BJ (cell line): Measurements from ENCODE around the gene IL10. TPM values are rescaled to one million over a fixed set of nuclear protein-coding genes. Genes with fewer than 3 reads are reported as not detected.
"Not testable (repeated sequence)": the region's sequence is repeated elsewhere in the genome, so short reads cannot be mapped to it uniquely, and the experiment has no call there.

Experiments used
- CTCF ChIA-PET: fragments of 350-600 bp; formaldehyde crosslinking; extraction: SDS; loops from one replicate; lab custom pipeline; 2021; ENCODE audit warnings: antibody characterized with exemption, inconsistent platforms; lab: Yijun Ruan, JAX
- POLR2A ChIA-PET: fragments of 300-600 bp; sonication (Branson Sonifier 250); formaldehyde crosslinking; extraction: SDS; loops from one replicate; lab custom pipeline; 2021; ENCODE audit warnings: antibody characterized with exemption; lab: Charles Lee
- DNase-seq: peaks from one replicate; pipeline ENCODE4 v3.0.0-alpha.2; 2011; ENCODE audit warnings: low read depth
- H3K27me3 ChIP-seq: 2 replicates; pipeline ENCODE4 v1.6.0; 2011; ENCODE audit warnings: low read length; ENCODE audit not compliant: control insufficient read depth, insufficient read depth
- H3K36me3 ChIP-seq: 2 replicates; pipeline ENCODE4 v1.5.1; 2011; ENCODE audit warnings: low read length; ENCODE audit not compliant: control insufficient read depth, insufficient read depth
- H3K4me3 ChIP-seq: 2 replicates; pipeline ENCODE4 v1.5.1; 2011; ENCODE audit warnings: low read depth, mild to moderate bottlenecking, control low read depth, low read length
- CTCF ChIP-seq: IDR thresholded peaks from 2 replicates; pipeline ENCODE4 v1.5.1; 2011; ENCODE audit warnings: low read depth, mild to moderate bottlenecking, control low read depth, inconsistent platforms, low read length, moderate library complexity; ENCODE audit not compliant: insufficient read depth
- polyA plus RNA-seq: library from polyadenylated mRNA; depleted of rRNA; stranded (reverse); fragments of >200 nt; gene quantifications from 2 replicates; pipeline ENCODE4 v1.2.3, GENCODE V29; 2011

IL10 gene
- polyA plus RNA-seq, 1 experiment, result not detected

- POLR2A ChIA-PET, result no interaction called here
- no peak overlapping the region for H3K4me3 ChIP-seq
- no peak for TF ChIP-seq CTCF
- no peaks in the 10 kb centered on the region for H3K36me3 ChIP-seq
- DNase-seq, result no peak
- H3K27me3 ChIP-seq, result no peaks in the 10 kb centered on the region; the same call in none of the 2 replicates
- CTCF ChIA-PET, result no interaction called here
Observed at GRCh38 chr1:206782448-206782847, 10.2 kb upstream of the IL10 start.

GRCh38 chr1:206779638-206780037 is 7.3 kb upstream of the IL10 start:
- DNase-seq, result no peak
- no peak for TF ChIP-seq CTCF
- CTCF ChIA-PET, result interaction anchor here (1.3 kb wide), 1 partner anchor 8 kb away, joined by 3 read pairs; no protein-coding TSS in a partner anchor
- Histone ChIP-seq H3K36me3 (no peaks in the 10 kb centered on the region), H3K4me3 (no peak overlapping the region), H3K27me3 (peaks cover 3% of the 10 kb centered on the region)
- POLR2A ChIA-PET, result no interaction called here

- POLR2A ChIA-PET, DNase-seq, H3K27me3 ChIP-seq, H3K4me3 ChIP-seq, H3K36me3 ChIP-seq: not testable (repeated sequence)
- CTCF ChIA-PET, result interaction anchor here (0.7 to 1.3 kb wide), 2 partner anchors 9 to 17 kb away, joined by 3 read pairs; no protein-coding TSS in a partner anchor
Observed at GRCh38 chr1:206778911-206779310, 6.6 kb upstream of the IL10 start.

- POLR2A ChIA-PET, result no interaction called here
- CTCF ChIA-PET, result interaction anchor here (1.5 to 1.6 kb wide), 2 partner anchors 8 to 31 kb away, joined by 5 to 6 read pairs; no protein-coding TSS in a partner anchor
- no peak overlapping the region for H3K4me3 ChIP-seq
- H3K27me3 ChIP-seq, result peaks cover 11% of the 10 kb centered on the region
- no peaks in the 10 kb centered on the region for H3K36me3 ChIP-seq
- DNase-seq, result no peak
- no peak for TF ChIP-seq CTCF
Observed at GRCh38 chr1:206778031-206778430, 5.7 kb upstream of the IL10 start.

GRCh38 chr1:206776229-206776628 is 3.9 kb upstream of the IL10 start:
- Histone ChIP-seq H3K27me3 (peaks cover 14% of the 10 kb centered on the region), H3K36me3 (no peaks in the 10 kb centered on the region), H3K4me3 (no peak overlapping the region)
- no peak for DNase-seq
- CTCF ChIA-PET, result interaction anchor here (1.2 to 1.8 kb wide), 2 partner anchors 9 to 15 kb away, joined by 3 to 8 read pairs; no protein-coding TSS in a partner anchor
- POLR2A ChIA-PET, result no interaction called here
- no peak for TF ChIP-seq CTCF

GRCh38 chr1:206774093-206774492 is 1.8 kb upstream of the IL10 start:
- H3K4me3 ChIP-seq, result no peak overlapping the region
- peaks cover 17% of the 10 kb centered on the region for H3K27me3 ChIP-seq
- POLR2A ChIA-PET, result no interaction called here
- DNase-seq, result no peak
- no peak for TF ChIP-seq CTCF
- CTCF ChIA-PET, result interaction anchor here (1.0 to 1.2 kb wide), 3 partner anchors 24 to 47 kb away, joined by 3 read pairs; no protein-coding TSS in a partner anchor
- no peaks in the 10 kb centered on the region for H3K36me3 ChIP-seq
